ENCODE measurements around the gene KRTAP12-2.

Gene KRTAP12-2

DNA sequence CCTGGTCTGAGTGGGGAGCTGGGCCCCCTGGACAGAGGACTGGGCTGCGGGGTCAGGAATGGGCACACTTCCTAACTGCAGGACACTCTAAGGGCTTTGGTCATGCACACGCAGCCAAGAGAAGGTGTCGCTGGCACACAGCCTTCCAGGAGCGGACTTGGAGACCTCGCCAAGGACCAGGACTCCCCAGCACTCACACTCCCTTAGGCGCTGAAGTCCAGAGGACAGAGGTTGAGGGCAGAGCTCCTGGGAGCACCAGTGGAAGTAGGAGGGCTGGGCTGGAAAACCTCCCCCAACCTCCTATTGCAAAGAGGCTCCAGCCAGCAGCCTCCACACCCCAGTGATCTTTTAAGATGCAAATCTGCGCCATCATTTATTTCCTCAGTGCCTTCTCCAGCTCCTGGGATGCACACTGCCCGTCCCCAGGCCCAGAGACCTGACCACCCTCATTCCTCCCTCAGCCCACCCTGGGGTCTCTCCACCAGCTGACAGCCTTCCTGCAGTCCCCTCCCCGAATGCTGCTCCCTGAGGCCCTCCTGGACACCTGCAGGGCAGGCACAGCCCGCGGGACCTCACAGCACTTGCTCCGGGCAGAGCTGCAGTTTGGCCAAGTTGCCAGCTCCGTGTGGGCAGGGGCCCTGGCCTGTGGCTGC is 41.6 kb upstream of the KRTAP12-2 start:
- DNase-seq (ENCODE audit: low spot score), result no peak
- ChIA-PET POLR2A (ENCODE audit: low non-redundant PET) (interaction anchor here (0.6 kb wide), 1 partner anchor 36 kb away, joined by 3 read pairs; no protein-coding TSS in a partner anchor), CTCF (interaction anchor here (0.6 kb wide), 1 partner anchor 378 kb away, joined by 5 read pairs; no protein-coding TSS in a partner anchor)
- TF ChIP-seq, protein P1, sequence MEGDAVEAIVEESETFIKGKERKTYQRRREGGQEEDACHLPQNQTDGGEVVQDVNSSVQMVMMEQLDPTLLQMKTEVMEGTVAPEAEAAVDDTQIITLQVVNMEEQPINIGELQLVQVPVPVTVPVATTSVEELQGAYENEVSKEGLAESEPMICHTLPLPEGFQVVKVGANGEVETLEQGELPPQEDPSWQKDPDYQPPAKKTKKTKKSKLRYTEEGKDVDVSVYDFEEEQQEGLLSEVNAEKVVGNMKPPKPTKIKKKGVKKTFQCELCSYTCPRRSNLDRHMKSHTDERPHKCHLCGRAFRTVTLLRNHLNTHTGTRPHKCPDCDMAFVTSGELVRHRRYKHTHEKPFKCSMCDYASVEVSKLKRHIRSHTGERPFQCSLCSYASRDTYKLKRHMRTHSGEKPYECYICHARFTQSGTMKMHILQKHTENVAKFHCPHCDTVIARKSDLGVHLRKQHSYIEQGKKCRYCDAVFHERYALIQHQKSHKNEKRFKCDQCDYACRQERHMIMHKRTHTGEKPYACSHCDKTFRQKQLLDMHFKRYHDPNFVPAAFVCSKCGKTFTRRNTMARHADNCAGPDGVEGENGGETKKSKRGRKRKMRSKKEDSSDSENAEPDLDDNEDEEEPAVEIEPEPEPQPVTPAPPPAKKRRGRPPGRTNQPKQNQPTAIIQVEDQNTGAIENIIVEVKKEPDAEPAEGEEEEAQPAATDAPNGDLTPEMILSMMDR (conservative IDR thresholded peaks at IDR 0.05; ENCODE audit: low read depth), result no peak
- H3K27ac ChIP-seq, result no peak overlapping the region

DNA sequence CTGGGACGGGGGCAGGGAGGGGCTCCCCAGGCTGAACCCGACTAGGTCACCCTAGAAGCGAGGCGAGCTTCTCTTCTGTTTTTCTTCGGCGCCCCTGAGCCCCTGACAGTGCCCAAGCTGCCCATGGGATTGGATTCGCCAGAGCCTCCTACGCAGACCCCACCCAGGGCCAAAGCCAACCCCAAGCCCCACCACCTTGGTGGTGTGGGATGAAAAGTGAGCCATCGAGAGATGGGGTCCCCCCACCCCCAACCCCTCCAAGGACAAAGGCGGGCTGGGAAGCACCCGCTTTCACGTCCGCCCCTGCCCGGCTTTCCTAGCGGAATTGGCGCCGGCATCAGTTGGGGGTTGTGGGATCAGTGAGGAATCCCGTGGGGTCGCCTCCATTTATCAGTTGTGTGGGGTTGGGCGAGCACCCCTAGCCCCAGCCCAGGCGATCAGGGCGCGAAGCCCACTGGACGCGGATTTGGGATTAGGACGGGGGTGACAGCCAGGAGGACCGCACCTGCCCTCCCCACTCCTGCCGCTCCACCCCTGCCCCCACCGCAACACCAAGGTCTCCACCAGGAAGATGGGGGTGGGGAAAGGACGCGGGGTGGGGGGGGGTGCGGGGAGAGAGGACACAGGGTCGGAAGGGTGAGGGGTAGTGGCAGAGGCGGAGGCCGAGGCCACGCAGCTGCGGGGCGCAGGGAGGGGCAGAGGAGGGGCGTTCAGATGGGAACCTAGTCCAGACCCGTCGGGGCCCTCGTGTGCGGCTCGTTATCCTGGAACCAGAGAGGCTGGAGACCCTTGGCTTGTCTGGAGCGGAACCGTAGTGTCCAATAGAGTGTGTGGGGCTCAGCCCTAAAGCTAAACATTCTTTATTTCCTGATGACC is 40.2 kb upstream of the KRTAP12-2 start:
- no peak overlapping the region for H3K27ac ChIP-seq
- TF ChIP-seq, protein P1 (conservative IDR thresholded peaks at IDR 0.05; ENCODE audit: low read depth), result no peak
- DNase-seq (ENCODE audit: low spot score), result no peak
- ChIA-PET CTCF (no interaction called here), POLR2A (ENCODE audit: low non-redundant PET) (interaction anchor here (0.6 kb wide), 1 partner anchor 195 kb away, joined by 5 read pairs; no protein-coding TSS in a partner anchor)

DNA sequence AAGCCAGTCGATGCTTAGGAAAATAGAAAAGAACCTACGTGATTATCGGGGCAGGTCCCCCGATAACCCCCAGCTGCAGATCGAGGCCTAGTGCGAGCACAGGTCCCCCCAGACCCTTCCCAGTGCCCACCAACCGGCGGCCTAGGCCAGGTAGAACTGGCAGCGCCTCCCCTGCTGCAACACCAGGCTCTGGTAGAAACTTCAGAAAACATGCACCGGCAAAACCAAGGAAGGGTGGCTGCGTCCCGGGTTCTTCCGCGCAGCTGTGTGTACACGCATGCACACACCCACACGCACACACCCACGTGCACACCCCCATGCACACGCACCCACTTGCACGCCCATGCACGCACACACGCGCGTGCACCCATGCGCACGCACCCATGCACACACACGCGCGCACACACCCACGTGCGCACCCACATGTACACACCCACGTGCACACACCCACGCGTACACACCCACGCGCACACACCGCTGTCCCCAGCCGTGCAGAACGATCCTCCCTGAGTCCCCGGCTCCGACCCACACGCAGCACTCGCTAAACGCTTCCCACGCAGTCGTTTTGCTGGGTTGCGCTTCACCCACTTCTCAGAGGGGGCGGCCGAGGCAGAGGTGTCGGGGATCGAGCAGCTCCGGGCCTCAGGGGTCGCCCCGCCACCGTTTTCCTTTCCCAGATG is 39.4 kb upstream of the KRTAP12-2 start:
- ChIA-PET CTCF (no interaction called here), POLR2A (ENCODE audit: low non-redundant PET) (no interaction called here)
- TF ChIP-seq, protein P1 (conservative IDR thresholded peaks at IDR 0.05; ENCODE audit: low read depth), result no peak
- DNase-seq (ENCODE audit: low spot score), result no peak
- no peak overlapping the region for H3K27ac ChIP-seq

DNA sequence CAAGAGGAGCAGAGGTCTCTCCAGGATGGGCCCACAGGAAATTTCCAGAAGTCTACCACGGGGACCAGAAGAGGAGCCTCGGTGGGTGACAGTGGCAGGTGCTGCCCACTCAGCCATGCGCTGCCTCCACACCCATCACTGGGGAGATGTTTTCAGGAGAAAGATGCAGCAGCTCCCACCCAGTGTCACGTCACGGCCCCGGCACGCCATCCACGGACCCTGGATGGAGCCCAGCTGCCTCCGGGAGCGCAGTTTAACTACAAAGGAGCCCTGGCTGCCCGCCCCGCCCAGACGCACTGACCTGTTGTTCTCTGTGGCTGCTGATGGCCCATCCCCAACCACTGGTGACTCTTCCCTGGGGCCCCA is 37.9 kb upstream of the KRTAP12-2 start:
- CTCF ChIA-PET, result interaction anchor here (0.6 kb wide), 1 partner anchor 50 kb away, joined by 3 read pairs; no protein-coding TSS in a partner anchor
- no peak for DNase-seq (ENCODE audit: low spot score)

DNA sequence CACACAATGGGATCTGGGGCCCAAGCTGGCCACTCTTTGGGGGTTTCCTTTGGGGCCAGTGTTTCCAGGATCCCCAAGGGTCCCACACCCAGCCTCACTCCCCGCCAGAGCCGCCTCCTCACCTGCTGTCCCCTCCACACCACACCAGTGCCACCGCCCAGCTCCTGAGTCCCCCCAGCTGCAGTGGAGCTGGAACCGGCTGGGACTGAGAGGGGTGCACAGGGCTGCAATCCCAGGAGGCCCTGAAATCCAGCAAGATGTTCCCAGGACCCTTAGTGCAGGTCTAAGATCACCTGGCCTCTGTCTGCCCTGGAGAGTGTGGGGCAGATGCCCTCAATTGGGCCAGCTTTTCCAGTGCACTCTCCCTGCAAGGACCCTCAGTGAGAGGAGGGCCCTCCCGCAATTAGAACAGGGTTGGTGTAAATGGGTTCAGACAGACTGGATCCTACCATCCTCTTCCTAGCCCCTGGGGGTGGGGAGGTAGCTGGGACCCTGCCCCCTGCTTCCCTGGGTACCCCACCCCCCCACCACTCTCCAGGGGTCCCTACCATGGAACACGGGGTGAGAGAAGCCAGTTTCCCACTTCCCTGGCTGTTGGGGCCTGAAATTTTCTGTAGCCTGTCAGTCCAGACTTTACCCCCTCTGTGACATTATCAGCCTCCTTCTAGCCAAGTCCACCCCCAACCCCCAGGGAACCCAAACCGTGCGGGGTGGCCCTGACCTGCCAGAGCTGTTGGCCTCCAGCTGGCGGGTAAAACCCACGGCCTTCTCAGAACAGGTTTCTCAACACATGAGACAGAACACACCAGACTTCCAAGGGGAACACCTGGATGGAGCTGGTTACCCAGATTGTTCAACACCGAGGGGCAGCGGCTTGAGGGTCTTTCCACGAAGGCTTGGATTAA is 37.3 kb upstream of the KRTAP12-2 start:
- CTCF ChIA-PET, result interaction anchor here (0.6 kb wide), 1 partner anchor 51 kb away, joined by 3 read pairs; no protein-coding TSS in a partner anchor
- no peak for DNase-seq (ENCODE audit: low spot score)
- H3K27ac ChIP-seq, result no peak overlapping the region
- TF ChIP-seq, protein P1 (conservative IDR thresholded peaks at IDR 0.05; ENCODE audit: low read depth), result no peak
- POLR2A ChIA-PET (ENCODE audit: low non-redundant PET), result no interaction called here

More for the DNA sequence above, 37.9 kb upstream of the KRTAP12-2 start:
- POLR2A ChIA-PET (ENCODE audit: low non-redundant PET), result no interaction called here
- no peak overlapping the region for H3K27ac ChIP-seq
- TF ChIP-seq, protein P1 (conservative IDR thresholded peaks at IDR 0.05; ENCODE audit: low read depth), result no peak
